Activated B cell treated with CpG ODN at 0.5 μM for 24 hours (primary cell): ENCODE results near the gene TRNP1. TPM values are rescaled to one million over a fixed set of nuclear protein-coding genes. Genes with fewer than 3 reads are reported as not detected.

Experiments used
- ATAC-seq: fragments of 200-7000 bp; cut with Tn5 transposase; one replicate; pipeline ENCODE4 v1.10.0; 2021; ENCODE audit warnings: low read depth, mild to moderate bottlenecking, moderate library complexity
- CTCF ChIA-PET: fragments of 350-600 bp; sonication (Branson Sonifier 250); formaldehyde crosslinking; loops from one replicate; lab custom pipeline; 2021; ENCODE audit warnings: antibody characterized with exemption; lab: Charles Lee
- POLR2A ChIA-PET: fragments of 350-600 bp; sonication (Branson Sonifier 250); formaldehyde crosslinking; loops from one replicate; lab custom pipeline; 2021; ENCODE audit warnings: antibody characterized with exemption; lab: Charles Lee
- DNase-seq: peaks from one replicate; pipeline ENCODE4 v3.0.0; 2022
- H3K27ac Mint-ChIP-seq: one replicate; pipeline ENCODE4 v1.8.0; 2020; ENCODE audit warnings: mixed read lengths
- H3K27me3 Mint-ChIP-seq: one replicate; pipeline ENCODE4 v1.8.0; 2021; ENCODE audit warnings: mixed read lengths
- H3K36me3 Mint-ChIP-seq: one replicate; pipeline ENCODE4 v1.8.0; 2021; ENCODE audit warnings: low read depth, mixed read lengths
- H3K4me1 Mint-ChIP-seq: one replicate; pipeline ENCODE4 v1.8.0; 2021; ENCODE audit warnings: mixed read lengths
- H3K4me3 Mint-ChIP-seq: one replicate; pipeline ENCODE4 v1.8.0; 2020; ENCODE audit warnings: mild to moderate bottlenecking, mixed read lengths
- H3K9me3 Mint-ChIP-seq: one replicate; pipeline ENCODE4 v1.8.0; 2020; ENCODE audit warnings: mixed read lengths
- intact Hi-C: fragments of 100-400 bp; cut with micrococcal nuclease; formaldehyde crosslinking; loops from one replicate; pipeline ENCODE4 v1.15.1; 2024
- total RNA-seq: library from RNA; stranded (reverse); gene quantifications from 2 replicates; pipeline ENCODE4 v1.2.3, GENCODE V29; 2022
- TF ChIP-seq, protein P1 (sequence below): fragments of 200-600 bp; IDR thresholded peaks from one replicate; pipeline ENCODE4 v1.8.0; 2022; ENCODE audit warnings: antibody characterized with exemption, mild to moderate bottlenecking

Gene TRNP1
- total RNA-seq, 1 donor from 2014 or later = 0.44 TPM

GRCh38 chr1:27005166-27005530 lies 11.7 kb downstream of the TRNP1 start:
- ChIA-PET POLR2A (interaction anchor here (0.6 kb wide), 1 partner anchor 621 kb away, joined by 6 read pairs; no protein-coding TSS in a partner anchor), CTCF (no interaction called here)
- no peak for ATAC-seq
- H3K4me3 Mint-ChIP-seq = no peak overlapping the region
- no peaks in the 10 kb centered on the region for H3K36me3 Mint-ChIP-seq
- TF ChIP-seq, protein P1, sequence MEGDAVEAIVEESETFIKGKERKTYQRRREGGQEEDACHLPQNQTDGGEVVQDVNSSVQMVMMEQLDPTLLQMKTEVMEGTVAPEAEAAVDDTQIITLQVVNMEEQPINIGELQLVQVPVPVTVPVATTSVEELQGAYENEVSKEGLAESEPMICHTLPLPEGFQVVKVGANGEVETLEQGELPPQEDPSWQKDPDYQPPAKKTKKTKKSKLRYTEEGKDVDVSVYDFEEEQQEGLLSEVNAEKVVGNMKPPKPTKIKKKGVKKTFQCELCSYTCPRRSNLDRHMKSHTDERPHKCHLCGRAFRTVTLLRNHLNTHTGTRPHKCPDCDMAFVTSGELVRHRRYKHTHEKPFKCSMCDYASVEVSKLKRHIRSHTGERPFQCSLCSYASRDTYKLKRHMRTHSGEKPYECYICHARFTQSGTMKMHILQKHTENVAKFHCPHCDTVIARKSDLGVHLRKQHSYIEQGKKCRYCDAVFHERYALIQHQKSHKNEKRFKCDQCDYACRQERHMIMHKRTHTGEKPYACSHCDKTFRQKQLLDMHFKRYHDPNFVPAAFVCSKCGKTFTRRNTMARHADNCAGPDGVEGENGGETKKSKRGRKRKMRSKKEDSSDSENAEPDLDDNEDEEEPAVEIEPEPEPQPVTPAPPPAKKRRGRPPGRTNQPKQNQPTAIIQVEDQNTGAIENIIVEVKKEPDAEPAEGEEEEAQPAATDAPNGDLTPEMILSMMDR = no peak
- no peak for DNase-seq
- intact Hi-C loops = no loop called here
- H3K27me3 Mint-ChIP-seq = no peaks in the 10 kb centered on the region
- H3K9me3 Mint-ChIP-seq = no peaks in the 10 kb centered on the region
- H3K4me1 Mint-ChIP-seq = peaks cover 25% of the 10 kb centered on the region
- H3K27ac Mint-ChIP-seq = no peak overlapping the region

DNA sequence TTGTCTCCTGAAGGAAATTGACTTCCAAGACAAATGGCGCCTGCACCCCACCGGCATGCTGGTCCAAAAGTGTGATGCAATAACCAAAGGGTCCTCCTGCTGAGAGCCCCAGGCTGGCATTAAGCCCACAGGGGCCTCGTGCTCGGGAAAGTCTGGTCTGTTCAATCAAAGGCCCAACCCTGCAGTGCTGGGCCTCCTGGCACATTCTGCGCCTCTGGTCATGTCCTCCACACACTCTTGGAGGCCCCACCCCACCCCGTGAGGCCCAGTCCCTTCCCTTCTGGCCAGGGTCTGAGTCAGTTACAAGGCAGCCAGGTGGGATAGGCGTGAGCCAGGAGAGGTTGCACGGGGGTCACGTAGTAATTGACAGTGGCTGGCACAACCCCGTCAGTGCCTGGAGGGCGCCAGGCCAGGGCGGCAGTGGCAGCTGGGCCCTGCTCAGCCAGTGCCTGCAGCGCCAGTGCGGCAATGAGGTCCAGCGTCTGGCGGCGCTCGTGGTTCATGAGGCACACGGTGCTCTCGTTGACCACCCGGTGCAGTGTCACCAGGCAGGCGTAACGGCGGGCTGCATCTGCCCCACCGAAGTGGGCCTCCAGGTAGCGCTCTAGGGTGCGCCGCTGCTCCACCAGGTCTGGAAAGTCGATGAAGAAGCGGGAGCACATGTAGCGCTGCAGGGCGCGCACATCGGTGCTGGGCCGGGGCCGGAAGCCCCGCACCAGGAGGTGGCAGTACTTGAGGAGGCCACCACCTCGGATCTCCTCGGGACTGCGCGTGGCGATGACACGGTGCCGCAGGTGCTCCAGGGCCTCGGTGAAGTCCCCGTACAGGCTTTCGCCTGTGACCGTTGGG lies 12.4 kb downstream of the TRNP1 start:
- ATAC-seq (no peak), DNase-seq (no peak)
- peaks cover 21% of the 10 kb centered on the region for H3K4me1 Mint-ChIP-seq
- H3K9me3 Mint-ChIP-seq = no peaks in the 10 kb centered on the region
- ChIA-PET CTCF (interaction anchor here (0.7 kb wide), 1 partner anchor 90 kb away, joined by 3 read pairs; no protein-coding TSS in a partner anchor), POLR2A (interaction anchor here (0.6 kb wide), 1 partner anchor 621 kb away, joined by 6 read pairs; no protein-coding TSS in a partner anchor)
- TF ChIP-seq, protein P1 = no peak
- H3K27me3 Mint-ChIP-seq = no peaks in the 10 kb centered on the region
- no peak overlapping the region for H3K27ac Mint-ChIP-seq
- H3K4me3 Mint-ChIP-seq = no peak overlapping the region
- intact Hi-C loops = no loop called here
- no peaks in the 10 kb centered on the region for H3K36me3 Mint-ChIP-seq

DNA sequence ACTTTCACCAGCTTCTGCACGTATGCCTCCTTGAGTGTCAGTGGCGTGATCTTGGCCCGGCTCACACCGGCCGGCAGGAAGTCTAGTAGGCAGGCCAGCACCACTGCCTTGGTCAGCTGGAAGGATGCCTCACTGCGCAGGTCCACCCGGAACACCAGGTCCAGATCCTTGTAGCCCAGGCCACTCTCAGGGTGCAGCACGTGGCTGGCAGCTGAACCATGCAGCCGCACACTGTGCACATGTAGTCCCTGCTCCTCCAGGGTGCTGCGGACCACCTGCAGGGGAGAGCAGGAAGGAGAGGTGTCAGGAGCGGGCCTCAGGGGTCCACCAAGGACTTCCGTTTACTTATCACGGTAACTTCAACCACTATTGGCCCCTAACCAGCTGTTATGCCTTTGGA lies 13.2 kb downstream of the TRNP1 start:
- DNase-seq (no peak), ATAC-seq (no peak)
- H3K36me3 Mint-ChIP-seq = no peaks in the 10 kb centered on the region
- peaks cover 4% of the 10 kb centered on the region for H3K27me3 Mint-ChIP-seq
- H3K27ac Mint-ChIP-seq = no peak overlapping the region
- H3K4me3 Mint-ChIP-seq = no peak overlapping the region
- intact Hi-C loops = no loop called here
- ChIA-PET CTCF (interaction anchor here (0.7 kb wide), 1 partner anchor 89 kb away, joined by 3 read pairs; no protein-coding TSS in a partner anchor), POLR2A (interaction anchor here (0.7 kb wide), 1 partner anchor 592 kb away, joined by 5 read pairs; no protein-coding TSS in a partner anchor)
- TF ChIP-seq, protein P1 = no peak
- H3K4me1 Mint-ChIP-seq = peaks cover 14% of the 10 kb centered on the region
- no peaks in the 10 kb centered on the region for H3K9me3 Mint-ChIP-seq

- Mint-ChIP-seq H3K27ac (no peak overlapping the region), H3K4me1 (peaks cover 9% of the 10 kb centered on the region), H3K27me3 (peaks cover 9% of the 10 kb centered on the region), H3K36me3 (no peaks in the 10 kb centered on the region), H3K4me3 (no peak overlapping the region), H3K9me3 (no peaks in the 10 kb centered on the region)
- ChIA-PET CTCF (no interaction called here), POLR2A (no interaction called here)
- DNase-seq (no peak), ATAC-seq (no peak)
- intact Hi-C loops = no loop called here
- TF ChIP-seq, protein P1 = no peak
Observed at GRCh38 chr1:27007909-27008582, 14.6 kb downstream of the TRNP1 start.
